Heart left ventricle (tissue), 13 donors: Measurements from ENCODE around the gene HS6ST3.
A peak's percentile ranks its signal among the peaks of the same experiment; 100 is the strongest.

ENCODE experiments used
- POLR2A ChIP-seq, 2 donors: fragments of 450-650 bp; IDR thresholded peaks; one replicate each; pipeline ENCODE4 v1.6.1; 2017; ENCODE audit warnings: antibody characterized with exemption in 2 of 2, mild to moderate bottlenecking in 2 of 2, moderate library complexity in 2 of 2
- TF ChIP-seq, protein P1 (sequence below), 12 donors: fragments of 200-600 bp; sonication (generic) in 4 of 12; IDR thresholded peaks; one replicate each; pipeline versions ENCODE4 v1.5.0 to v1.8.0; 2018 to 2022; ENCODE audit warnings: antibody characterized with exemption in 12 of 12, mild to moderate bottlenecking in 5 of 12
- donor health status: ischemic (EF 13 %, LVEDD 7.1; RV severe dilation, severe dysfunction).
- donor health status: DM: no; HTN: yes; CAD: no.
- donor health status: DM: no; HTN: no; CAD: no.
- donor health status: ischemic (EF 25% LVEDD 6.9; RV normal size, moderate dysfunction).
- donor health status: ischemic (EF 25% LVEDD 5.7; RV mildly dilated, moderate dysfunction).
- donor health status: ischemic (EF 35%, LVEDD 5.7; RV mildly dilated, moderate dysfunction).
- donor health status: nonischemic (EF 11% LVEDD 7.7; RV severe dilation, severe dysfunction).
- donor health status: DM: yes; HTN: yes; CAD: no.
- donor health status: PGD.
- donor health status: ischemic (EF 29% LVEDD 5.4; RV normal size, mild dysfunction).
- donor health status: nonischemic (EF 23%, LVEDD 6.1; RV moderate dilation, normal function).

DNA sequence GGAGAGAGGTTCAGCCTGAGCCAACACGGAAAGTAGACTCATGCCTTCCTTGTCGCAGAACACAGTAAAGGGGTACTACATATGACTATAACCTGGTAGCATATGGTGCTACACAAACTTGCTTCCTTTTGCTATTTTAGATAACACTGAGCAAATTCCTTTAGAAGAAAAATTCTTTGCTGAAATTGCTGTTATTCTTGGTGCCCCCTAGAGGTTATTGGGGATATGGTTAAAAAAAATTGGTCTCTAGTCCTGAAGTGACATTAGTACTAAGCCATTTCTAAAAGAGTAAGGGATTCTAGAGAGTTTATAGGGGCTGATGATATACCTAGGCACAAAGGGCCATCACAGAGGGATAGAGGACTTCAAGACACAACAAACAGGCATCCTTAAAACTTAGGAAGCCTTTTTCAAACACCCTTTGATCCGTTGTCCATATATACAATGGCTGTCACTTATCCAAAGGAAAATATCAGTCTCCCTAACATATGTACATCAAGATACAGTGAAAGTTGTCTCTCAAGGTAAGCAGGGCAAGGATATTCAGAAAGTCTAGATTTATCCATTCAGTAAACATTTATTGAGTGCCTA lies 13.9 kb upstream of the HS6ST3 start:
- TF ChIP-seq, protein P1, sequence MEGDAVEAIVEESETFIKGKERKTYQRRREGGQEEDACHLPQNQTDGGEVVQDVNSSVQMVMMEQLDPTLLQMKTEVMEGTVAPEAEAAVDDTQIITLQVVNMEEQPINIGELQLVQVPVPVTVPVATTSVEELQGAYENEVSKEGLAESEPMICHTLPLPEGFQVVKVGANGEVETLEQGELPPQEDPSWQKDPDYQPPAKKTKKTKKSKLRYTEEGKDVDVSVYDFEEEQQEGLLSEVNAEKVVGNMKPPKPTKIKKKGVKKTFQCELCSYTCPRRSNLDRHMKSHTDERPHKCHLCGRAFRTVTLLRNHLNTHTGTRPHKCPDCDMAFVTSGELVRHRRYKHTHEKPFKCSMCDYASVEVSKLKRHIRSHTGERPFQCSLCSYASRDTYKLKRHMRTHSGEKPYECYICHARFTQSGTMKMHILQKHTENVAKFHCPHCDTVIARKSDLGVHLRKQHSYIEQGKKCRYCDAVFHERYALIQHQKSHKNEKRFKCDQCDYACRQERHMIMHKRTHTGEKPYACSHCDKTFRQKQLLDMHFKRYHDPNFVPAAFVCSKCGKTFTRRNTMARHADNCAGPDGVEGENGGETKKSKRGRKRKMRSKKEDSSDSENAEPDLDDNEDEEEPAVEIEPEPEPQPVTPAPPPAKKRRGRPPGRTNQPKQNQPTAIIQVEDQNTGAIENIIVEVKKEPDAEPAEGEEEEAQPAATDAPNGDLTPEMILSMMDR (IDR thresholded peaks at IDR 0.05) = peak in 11 of 12 donors; percentile 20 to 60 (median 41)
- no peak for TF ChIP-seq POLR2A (IDR thresholded peaks at IDR 0.05)
